Uterus (tissue), 4 donors: Measurements from ENCODE around the gene FDX1. TPM values are rescaled to one million over a fixed set of nuclear protein-coding genes. Genes with fewer than 3 reads are reported as not detected.
A peak's percentile ranks its signal among the peaks of the same experiment; 100 is the strongest.

Experiments used
- DNase-seq, 2 donors: peaks; one replicate each; pipeline ENCODE4 v3.0.0-alpha.2; 2019 to 2020
- H3K27ac ChIP-seq, 2 donors: fragments of 200-600 bp; sonication (generic); 1 replicate in 1 of 2; 2 replicates in 1 of 2; pipeline ENCODE4 v1.5.1; 2016 to 2018
- H3K27me3 ChIP-seq, 2 donors: fragments of 200-600 bp; sonication (generic); one replicate each; pipeline ENCODE4 v1.5.1; 2018 to 2019; ENCODE audit warnings: control low read depth in 1 of 2
- H3K36me3 ChIP-seq, 2 donors: fragments of 200-600 bp; sonication (generic); one replicate each; pipeline ENCODE4 v1.5.1; 2019; ENCODE audit warnings: control low read depth in 1 of 2
- H3K4me1 ChIP-seq, 2 donors: fragments of 200-600 bp; sonication (generic); one replicate each; pipeline ENCODE4 v1.5.1; 2018 to 2019; ENCODE audit warnings: control low read depth in 1 of 2
- H3K4me3 ChIP-seq, 2 donors: fragments of 200-600 bp; sonication (generic); 1 replicate in 1 of 2; 2 replicates in 1 of 2; pipeline ENCODE4 v1.5.1; 2018 to 2019; ENCODE audit warnings: mild to moderate bottlenecking in 1 of 2
- H3K9me3 ChIP-seq, 2 donors: fragments of 200-600 bp; sonication (generic); one replicate each; pipeline ENCODE4 v1.5.1; 2019; ENCODE audit warnings: control low read depth in 1 of 2
- POLR2A ChIP-seq, 2 donors: fragments of 450-650 bp; IDR thresholded peaks; one replicate each; pipeline ENCODE4 v1.6.1; 2016; ENCODE audit warnings: antibody characterized with exemption in 2 of 2, mild to moderate bottlenecking in 1 of 2, moderate library complexity in 1 of 2
- intact Hi-C: fragments of 100-400 bp; cut with DNase I; formaldehyde crosslinking; loops from one replicate; pipeline ENCODE4 v1.15.1; 2023; ENCODE audit warnings: low total_unique reads
- total RNA-seq, 4 donors: library from RNA; depleted of rRNA in 3 of 4; stranded (reverse); fragments of >200 nt in 3 of 4; gene quantifications; one replicate each; pipeline versions ENCODE4 v1.1.0 to v1.2.4, GENCODE V29; 2014 to 2023
- TF ChIP-seq, protein P1 (sequence below), 4 experiments: fragments of 200-600 bp in 2 of 4; fragments of 450-650 bp in 2 of 4; sonication (generic) in 2 of 4; IDR thresholded peaks; one replicate each; pipeline ENCODE4 v1.5.1; 2016 to 2019; ENCODE audit warnings: antibody characterized with exemption in 4 of 4, mild to moderate bottlenecking in 2 of 4, moderate library complexity in 1 of 4
- donor health status: DM: yes; HTN: yes; CAD: no.

Gene FDX1
- total RNA-seq, 4 donors from 2014 or later, result 0.77 to 26.5 (median 15.4) TPM

DNA sequence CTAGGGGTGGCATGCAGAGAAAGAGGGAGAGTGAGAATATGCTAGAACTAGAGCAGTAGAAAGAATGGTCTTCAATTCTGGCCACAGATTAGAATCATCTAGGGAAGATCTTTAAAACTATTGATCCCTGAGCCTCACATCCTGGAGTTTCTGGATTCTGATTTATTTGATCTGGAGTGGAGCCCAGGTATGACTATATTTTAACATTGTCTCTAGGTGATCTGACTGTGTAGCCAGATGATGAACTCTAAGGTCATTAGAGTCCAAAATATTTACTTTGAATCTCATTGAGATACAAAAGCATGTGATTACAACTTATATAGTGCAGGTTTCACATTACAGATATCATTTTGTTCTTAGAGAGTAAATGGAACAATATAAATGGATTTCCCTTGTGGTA, 79.7 kb downstream of the FDX1 start:
- no peaks in the 10 kb centered on the region for H3K4me1 ChIP-seq
- H3K9me3 ChIP-seq, result no peaks in the 10 kb centered on the region
- no peak overlapping the region for H3K4me3 ChIP-seq
- DNase-seq, result no peak
- intact Hi-C loops, result no loop called here
- no peaks in the 10 kb centered on the region for H3K36me3 ChIP-seq
- no peak for TF ChIP-seq POLR2A (IDR thresholded peaks at IDR 0.05)
- TF ChIP-seq, protein P1, sequence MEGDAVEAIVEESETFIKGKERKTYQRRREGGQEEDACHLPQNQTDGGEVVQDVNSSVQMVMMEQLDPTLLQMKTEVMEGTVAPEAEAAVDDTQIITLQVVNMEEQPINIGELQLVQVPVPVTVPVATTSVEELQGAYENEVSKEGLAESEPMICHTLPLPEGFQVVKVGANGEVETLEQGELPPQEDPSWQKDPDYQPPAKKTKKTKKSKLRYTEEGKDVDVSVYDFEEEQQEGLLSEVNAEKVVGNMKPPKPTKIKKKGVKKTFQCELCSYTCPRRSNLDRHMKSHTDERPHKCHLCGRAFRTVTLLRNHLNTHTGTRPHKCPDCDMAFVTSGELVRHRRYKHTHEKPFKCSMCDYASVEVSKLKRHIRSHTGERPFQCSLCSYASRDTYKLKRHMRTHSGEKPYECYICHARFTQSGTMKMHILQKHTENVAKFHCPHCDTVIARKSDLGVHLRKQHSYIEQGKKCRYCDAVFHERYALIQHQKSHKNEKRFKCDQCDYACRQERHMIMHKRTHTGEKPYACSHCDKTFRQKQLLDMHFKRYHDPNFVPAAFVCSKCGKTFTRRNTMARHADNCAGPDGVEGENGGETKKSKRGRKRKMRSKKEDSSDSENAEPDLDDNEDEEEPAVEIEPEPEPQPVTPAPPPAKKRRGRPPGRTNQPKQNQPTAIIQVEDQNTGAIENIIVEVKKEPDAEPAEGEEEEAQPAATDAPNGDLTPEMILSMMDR (IDR thresholded peaks at IDR 0.05), result no peak
- no peak overlapping the region for H3K27ac ChIP-seq
- no peaks in the 10 kb centered on the region for H3K27me3 ChIP-seq

DNA sequence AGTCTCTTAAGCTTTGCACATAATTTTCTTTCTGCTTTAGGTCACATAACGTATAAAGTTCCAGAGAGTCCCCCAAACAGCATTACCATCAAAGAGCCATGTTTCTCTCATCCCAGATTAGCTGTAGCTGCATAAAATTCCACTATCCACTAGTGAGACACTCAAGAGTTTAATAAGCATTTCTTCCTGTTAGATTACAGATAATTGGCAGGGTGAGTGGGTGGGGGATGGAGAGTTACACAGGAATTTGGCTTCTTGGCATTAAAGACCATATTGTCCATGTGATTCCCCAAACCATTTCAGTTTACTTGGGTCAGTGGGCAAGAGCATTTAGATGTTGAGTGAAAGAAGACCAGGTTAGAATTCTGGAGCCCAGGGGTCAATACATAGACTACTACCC, 82.3 kb downstream of the FDX1 start:
- Histone ChIP-seq H3K9me3 (no peaks in the 10 kb centered on the region), H3K4me1 (no peaks in the 10 kb centered on the region), H3K4me3 (no peak overlapping the region), H3K36me3 (no peaks in the 10 kb centered on the region), H3K27me3 (no peaks in the 10 kb centered on the region), H3K27ac (no peak overlapping the region)
- TF ChIP-seq, protein P1 (IDR thresholded peaks at IDR 0.05), result no peak
- TF ChIP-seq POLR2A (IDR thresholded peaks at IDR 0.05), result no peak
- intact Hi-C loops, result no loop called here
- no peak for DNase-seq

DNA sequence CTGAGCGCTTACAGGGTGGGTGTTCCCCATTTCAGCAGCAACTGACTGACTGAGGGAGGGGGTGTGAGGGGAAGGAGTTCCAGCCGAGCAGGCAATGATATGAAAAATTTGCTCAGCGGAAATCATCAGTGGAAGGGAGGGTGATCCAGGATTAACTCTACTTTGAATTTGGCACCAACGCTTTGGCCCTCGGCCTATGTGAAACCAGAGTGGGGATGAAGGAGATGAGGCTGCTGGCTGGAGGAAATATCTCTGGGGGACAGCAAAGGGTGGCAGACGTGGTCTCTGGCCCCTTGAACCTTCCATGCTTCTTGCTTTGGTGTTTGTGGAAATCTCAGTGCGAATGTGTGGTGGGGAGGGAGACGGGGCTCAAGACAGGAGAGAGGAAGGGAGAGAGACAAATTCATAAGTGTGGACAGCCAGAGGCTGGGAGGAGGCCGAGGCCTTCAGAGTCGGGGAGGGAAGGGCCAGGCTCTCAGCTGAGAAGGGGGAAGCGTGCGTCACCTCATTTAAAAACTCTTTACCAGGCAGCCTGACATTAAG, 83.6 kb downstream of the FDX1 start:
- Histone ChIP-seq H3K36me3 (no peaks in the 10 kb centered on the region), H3K27ac (peak overlapping the region; percentile 33 to 63), H3K4me1 (no peaks in the 10 kb centered on the region), H3K27me3 (no peaks in the 10 kb centered on the region), H3K4me3 (no peak overlapping the region), H3K9me3 (no peaks in the 10 kb centered on the region)
- TF ChIP-seq, protein P1 (IDR thresholded peaks at IDR 0.05), result no peak
- no peak for TF ChIP-seq POLR2A (IDR thresholded peaks at IDR 0.05)
- peak in 1 of 2 donors; percentile 40 for DNase-seq
- intact Hi-C loops, result no loop called here

DNA sequence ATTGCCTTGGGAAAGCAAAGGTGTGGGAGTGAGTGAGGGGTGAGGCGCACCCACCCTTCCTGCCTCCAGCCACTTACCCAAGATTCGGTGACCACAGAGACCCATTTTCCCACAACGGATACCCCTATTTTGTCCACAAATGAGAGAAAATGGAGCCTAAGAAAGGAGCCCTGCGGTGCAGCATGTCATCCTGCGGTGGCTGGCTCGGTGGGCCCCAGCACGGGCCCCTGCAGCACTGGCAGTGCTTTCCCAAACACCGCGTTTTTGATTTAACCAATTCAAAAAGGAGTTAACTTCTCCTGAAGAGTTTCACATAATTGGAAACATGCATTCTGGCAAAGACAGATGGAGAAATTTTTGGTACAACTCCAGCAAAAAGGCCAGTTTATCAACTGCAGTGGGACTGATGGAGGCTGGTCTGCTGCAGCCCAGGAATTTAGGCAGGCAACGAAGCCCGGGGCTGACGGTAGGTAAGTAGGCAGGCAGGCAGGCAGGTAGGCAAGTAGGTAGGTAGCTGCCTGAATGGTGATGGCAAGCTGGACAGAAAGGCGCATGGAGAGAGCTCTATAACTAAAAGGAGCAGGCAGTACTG, 84.2 kb downstream of the FDX1 start:
- Histone ChIP-seq H3K4me3 (no peak overlapping the region), H3K9me3 (no peaks in the 10 kb centered on the region), H3K27ac (peak overlapping the region; percentile 33 to 63), H3K36me3 (no peaks in the 10 kb centered on the region), H3K27me3 (no peaks in the 10 kb centered on the region), H3K4me1 (no peaks in the 10 kb centered on the region)
- TF ChIP-seq, protein P1 (IDR thresholded peaks at IDR 0.05), result no peak
- no peak for TF ChIP-seq POLR2A (IDR thresholded peaks at IDR 0.05)
- intact Hi-C loops, result no loop called here
- DNase-seq, result no peak

Other genes starting within 250 kb of the FDX1 start
- 100 to 1,000 TPM in 2 of 4 donors, 10 to 100 TPM in 2; 38.5 to 115 (median 97.7) TPM for gene RDX, start 133.3 kb upstream of the FDX1 start, total RNA-seq